Stimulated activated CD8-positive, alpha-beta memory T cell treated with anti-CD3 and anti-CD28 coated beads, Interleukin-12 subunit alpha, Interleukin-12 subunit beta, amount 100 ng/mL, for 24 hours (primary cell): ENCODE measurements around the gene RBM10.

ENCODE experiments used
- DNase-seq: peaks from one replicate; pipeline ENCODE4 v3.0.0-alpha.2; 2020; ENCODE audit errors: extremely low read depth

Gene RBM10

GRCh38 chrX:47176101-47176740 is 31.2 kb downstream of the RBM10 start:
- no peak for DNase-seq

DNA sequence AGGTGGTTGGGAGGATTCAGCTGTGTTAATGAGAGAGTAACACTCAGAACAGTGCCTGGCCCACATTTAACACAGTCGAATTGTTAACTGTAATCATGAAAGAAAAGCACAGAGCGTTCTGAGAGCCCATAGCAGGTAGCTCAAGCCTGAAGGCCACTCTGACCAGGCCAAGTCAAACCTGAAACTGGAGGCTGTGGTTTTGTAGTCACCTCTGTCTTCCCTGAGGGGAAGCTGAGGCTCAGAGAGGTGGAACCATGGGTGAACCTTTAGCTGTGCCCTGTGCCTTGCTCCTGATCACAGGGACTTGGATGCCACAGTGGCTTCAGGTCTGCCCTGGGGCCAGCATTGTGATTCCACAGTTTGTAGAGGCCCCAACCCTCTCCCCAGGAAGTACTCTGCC is 32.1 kb downstream of the RBM10 start:
- no peak for DNase-seq

DNA sequence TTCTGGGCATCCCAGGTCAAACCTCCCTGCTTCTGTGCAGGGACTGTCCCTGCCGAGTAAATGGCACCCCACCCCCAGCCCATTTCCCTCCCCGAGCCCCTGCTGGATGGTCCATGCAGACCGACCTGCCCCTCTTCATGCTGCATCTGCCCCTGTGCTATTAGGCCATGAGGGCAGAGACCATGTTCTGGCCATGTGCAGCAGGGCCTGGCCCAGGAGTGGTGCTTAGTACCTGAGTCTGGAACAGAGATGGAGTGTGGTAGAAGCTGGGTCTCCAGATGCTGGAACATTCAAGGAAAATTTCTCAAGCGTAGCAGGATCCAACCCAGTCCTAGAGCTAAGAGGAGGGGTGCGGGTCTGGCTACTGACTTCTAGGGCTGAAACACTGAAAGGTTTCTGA is 33.3 kb downstream of the RBM10 start:
- no peak for DNase-seq

DNA sequence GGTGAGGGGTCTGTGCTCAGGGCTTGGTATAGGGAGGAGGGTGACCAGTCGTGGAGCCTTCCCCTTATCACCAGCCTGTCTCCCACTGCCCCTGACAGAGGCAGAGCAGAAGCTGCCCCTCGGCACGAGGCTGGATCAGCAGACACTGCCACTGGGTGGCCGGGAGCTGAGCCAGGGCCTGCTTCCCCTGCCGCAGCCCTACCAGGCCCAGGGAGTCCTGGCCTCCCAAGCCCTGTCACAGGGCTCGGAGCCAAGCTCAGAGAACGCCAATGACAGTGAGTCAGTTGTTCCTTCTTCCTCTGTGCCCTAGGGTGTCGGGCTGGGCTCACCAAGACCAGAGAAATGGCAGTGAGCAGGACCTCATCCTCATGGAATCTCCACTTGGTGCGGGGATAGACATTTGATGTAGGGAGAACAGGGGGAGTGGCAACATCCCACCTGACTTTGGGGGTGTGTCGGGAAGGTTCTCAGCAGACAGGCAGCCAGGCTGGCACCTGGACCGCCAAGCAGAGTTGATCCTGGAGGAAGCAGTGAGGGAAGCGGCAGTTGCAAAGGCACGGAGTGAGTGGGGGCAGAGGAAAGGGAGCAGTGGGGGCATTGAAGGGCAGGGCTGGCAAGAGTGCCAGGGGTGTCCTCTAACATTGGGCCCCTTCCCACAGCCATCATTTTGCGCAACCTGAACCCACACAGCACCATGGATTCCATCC is 34.4 kb downstream of the RBM10 start:
- DNase-seq, result no peak

DNA sequence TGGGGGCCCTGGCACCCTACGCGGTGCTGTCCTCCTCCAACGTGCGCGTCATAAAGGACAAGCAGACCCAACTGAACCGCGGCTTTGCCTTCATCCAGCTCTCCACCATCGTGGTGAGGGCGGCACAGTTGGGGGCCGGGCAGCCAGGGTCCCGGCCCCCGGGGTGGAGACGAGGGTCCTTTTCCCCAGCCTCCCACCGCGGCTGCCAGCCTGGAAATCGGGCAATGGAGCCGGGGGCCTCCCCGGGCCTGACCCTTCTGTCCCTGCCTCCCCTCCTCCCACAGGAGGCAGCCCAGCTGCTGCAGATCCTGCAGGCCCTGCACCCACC is 34.9 kb downstream of the RBM10 start:
- no peak for DNase-seq

- no peak for DNase-seq
These were observed 35.3 kb downstream of the RBM10 start for GRCh38 chrX:47180346-47180745.

- DNase-seq, result no peak
These were observed 36.3 kb downstream of the RBM10 start for GRCh38 chrX:47181301-47181700.

- DNase-seq, result no peak
These were observed 37.2 kb downstream of the RBM10 start for GRCh38 chrX:47182106-47182700.

GRCh38 chrX:47184486-47184885 is 39.5 kb downstream of the RBM10 start:
- no peak for DNase-seq

GRCh38 chrX:47185241-47185640 is 40.2 kb downstream of the RBM10 start:
- DNase-seq, result no peak

DNA sequence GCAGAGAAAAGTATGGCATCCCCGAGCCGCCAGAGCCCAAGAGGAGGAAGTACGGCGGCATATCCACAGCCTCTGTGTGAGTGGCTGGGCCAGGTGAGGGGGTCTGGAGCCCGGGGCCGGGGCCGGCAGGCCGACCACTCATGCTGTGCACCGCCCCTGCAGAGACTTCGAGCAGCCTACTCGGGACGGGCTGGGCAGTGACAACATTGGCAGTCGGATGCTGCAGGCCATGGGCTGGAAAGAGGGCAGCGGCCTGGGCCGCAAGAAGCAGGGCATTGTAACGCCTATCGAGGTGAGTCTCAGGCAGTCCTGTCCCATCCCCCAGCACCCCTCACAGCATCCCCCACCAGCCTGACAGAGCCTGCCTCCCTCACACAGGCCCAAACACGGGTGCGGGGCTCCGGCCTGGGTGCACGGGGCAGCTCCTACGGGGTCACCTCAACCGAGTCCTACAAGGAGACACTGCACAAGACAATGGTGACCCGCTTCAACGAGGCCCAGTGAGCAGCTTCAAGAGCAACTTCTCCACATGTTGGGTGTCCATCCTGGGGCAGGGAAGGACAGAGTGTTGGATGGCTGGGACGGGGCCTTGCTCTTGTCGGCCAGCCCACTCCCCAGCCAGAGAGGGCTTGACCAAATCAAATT is 41.2 kb downstream of the RBM10 start:
- no peak for DNase-seq

DNA sequence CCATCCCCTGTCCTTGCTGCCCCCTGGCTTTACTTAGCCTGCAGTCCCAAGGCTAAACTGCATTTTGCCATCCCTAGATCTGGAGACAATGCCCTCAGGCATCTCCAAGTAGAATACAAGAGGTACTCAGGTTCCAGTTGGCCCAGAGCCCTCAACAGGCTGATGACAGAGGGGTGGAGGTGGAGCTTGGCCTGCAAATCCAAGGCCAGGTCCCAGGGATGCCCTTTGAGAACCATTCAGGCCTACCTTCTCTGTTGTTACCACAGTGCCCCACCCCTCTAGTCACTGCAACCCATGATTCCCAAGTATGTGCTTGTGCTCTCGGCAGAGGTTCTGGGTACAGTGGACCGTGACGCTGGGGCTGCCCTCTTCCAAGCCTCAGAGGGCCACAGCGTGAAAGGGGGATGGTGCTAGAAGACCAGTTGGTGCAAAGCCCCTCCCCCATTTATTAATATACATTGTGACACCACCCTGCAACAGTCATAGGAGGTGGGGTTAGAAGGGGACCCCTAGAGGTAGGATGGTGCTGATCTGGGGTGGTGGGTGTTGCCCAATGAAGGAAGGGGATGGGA is 42.2 kb downstream of the RBM10 start:
- DNase-seq, result no peak

- no peak for DNase-seq
These were observed 44.9 kb downstream of the RBM10 start for GRCh38 chrX:47189906-47190305.

DNA sequence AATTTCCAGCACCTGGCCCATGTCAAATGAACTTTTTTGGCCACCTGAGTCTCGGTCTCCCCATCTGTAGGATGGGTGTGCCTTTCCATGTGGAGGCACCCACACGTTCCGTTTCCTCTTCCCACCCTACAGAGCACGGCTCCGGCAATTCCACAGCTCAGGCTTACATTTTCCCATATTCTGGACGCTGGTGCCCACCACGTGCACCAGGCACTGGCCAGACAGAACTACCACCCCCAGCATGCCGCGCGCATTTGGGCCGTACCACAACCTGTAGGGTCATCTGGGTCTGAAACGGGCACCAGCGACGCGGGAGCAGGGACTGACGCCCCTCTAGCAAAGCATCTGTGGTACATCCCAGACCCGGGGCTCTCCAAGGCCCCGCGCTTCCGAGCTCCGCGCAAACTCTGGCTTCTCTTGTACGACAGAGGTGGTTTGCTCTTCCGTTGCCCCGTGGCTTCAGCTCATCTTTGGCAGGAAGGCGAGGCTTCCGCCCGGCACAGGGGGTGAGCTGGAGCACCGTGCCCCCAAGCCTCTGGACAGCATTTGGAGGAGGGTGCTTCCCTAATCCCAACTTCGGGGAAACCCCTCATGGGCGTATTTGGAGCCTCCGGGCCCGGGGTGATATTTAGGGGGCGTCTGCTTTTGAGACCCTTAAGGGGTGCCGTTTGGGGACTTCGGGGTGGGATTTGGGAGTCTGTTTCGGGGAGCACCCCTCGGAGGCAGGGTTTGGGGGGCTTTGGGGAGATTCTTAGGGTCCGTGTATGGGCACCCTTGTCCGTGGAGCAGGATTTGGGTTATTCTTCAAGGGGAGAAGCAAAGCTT is 45.6 kb downstream of the RBM10 start:
- DNase-seq, result peak; percentile 60

DNA sequence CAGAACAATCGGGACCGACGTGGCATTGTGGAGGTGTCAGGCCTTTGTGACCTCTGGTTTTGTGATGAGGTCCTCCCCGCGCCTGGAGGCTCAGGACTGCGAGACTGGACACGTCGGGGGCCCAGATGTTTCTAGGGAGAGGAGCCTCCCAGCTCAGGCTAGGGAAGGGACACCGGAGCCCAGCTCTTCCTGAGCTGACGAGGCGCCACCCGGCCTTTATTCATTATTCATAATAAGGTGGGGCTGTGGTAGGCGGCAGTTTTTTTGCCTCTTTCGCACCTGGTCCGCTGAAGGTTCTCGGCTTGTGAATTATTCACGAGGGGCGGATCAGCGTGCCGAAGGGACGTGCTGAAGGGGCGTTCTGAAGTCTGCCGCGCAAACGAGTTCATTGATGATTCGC is 46.3 kb downstream of the RBM10 start:
- peak; percentile 17 for DNase-seq

GRCh38 chrX:47191806-47192401 is 46.9 kb downstream of the RBM10 start:
- no peak for DNase-seq

GRCh38 chrX:47193475-47194193 is 48.6 kb downstream of the RBM10 start, which contains the start of gene UBA1:
Gene UBA1 (plus strand): TSS chrX:47193829. CDS start chrX:47198803, 4,974 bp downstream.
- DNase-seq, result peak; percentile 73

DNA sequence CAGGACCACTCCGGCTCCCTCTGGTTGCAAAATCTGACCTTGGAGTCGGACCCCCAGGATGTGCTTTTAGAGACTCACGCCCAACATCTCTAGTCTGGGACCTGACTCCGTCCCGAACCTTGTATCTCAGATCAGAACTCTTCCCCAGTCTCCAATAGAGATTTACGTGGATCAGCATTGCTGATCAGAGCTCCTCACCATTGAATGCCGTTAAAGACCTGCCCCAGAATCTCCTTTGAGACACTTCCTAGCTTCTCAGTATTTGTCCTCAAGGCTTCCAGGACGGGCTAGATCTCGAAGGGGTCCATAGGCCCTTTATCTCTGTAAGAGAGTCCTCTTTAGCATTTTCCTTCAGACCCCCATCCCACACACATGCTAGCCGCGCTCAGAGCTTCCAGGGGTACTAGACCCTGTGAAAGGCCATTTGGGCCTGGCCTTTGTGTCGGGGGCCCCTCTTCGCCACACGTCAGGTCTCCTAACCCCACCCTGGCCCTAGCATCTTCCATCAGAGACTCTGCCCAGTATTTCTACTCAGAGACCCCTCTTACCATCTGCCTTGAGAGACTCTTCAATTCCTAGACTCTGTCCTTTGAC is 49.3 kb downstream of the RBM10 start:
- no peak for DNase-seq

DNA sequence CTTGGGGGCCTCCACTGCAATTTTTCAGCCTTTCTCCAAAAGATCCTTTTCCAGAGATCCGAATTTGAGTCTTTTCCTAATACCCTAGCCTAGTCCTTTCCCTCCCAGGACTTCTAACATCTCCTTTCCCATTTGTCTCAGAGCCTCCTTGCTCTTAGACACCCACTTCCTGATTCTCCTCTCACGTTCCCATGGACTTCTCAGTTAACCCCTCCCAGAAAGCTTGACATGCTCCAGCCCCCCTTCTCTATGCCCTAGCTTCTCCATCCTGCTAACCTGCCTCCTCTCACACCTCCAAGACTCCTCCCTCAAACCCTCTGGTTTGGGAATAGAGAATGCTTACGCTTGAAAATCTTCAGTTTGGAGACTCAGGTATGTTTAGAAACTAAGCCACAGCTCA is 51.1 kb downstream of the RBM10 start:
- DNase-seq, result no peak

DNA sequence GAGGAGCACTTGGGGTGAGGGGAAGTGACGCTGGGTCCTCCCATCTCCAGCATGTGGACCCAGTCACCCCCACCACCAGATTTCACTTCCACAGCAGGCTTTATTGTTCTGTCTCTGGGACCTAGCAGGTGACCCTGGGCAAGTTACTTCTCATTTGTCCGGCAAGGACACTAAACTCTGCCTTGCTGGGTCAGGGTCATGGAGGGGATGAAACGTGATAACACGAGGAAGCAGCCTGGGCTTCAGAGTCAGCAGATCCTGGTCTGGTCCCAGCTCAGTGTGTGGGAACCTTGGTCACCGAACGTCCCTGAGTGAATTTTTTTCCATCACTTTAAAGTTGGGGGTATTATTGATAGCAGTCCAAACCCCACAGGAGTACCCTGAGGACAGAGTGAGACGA is 52.5 kb downstream of the RBM10 start:
- DNase-seq, result no peak
